Liver (tissue), 9 donors: Measurements from ENCODE around the gene ZNF83. TPM values are rescaled to one million over a fixed set of nuclear protein-coding genes. Genes with fewer than 3 reads are reported as not detected.

ENCODE experiments used
- DNase-seq: peaks from one replicate; pipeline ENCODE4 v3.0.0-alpha.2; 2017; ENCODE audit warnings: low spot score
- H3K27ac ChIP-seq, 2 donors: one replicate each; pipeline ENCODE4 v1.7.0; 2013; ENCODE audit warnings: inconsistent platforms in 2 of 2, low read length in 2 of 2, control low read depth in 1 of 2, low read depth in 1 of 2, mild to moderate bottlenecking in 1 of 2
- H3K27me3 ChIP-seq, 4 donors: one replicate each; pipeline versions ENCODE4 v1.6.1 to v1.7.0; 2013; ENCODE audit warnings: low read length in 3 of 4, inconsistent platforms in 1 of 4, mild to moderate bottlenecking in 1 of 4, moderate library complexity in 1 of 4; ENCODE audit not compliant: control insufficient read depth in 4 of 4, insufficient read depth in 4 of 4
- H3K36me3 ChIP-seq, 4 donors: one replicate each; pipeline versions ENCODE4 v1.6.1 to v1.7.0; 2013; ENCODE audit warnings: low read length in 3 of 4, mild to moderate bottlenecking in 3 of 4, low read depth in 1 of 4, moderate library complexity in 1 of 4; ENCODE audit not compliant: control insufficient read depth in 4 of 4, insufficient read depth in 3 of 4
- H3K4me1 ChIP-seq, 4 donors: one replicate each; pipeline versions ENCODE4 v1.6.1 to v1.7.0; 2013; ENCODE audit warnings: low read length in 3 of 4, mild to moderate bottlenecking in 3 of 4, moderate library complexity in 1 of 4; ENCODE audit not compliant: control insufficient read depth in 4 of 4, insufficient read depth in 4 of 4
- H3K4me3 ChIP-seq, 3 donors: one replicate each; pipeline versions ENCODE4 v1.6.1 to v1.7.0; 2013; ENCODE audit warnings: low read length in 3 of 3, control low read depth in 1 of 3, low read depth in 1 of 3, mild to moderate bottlenecking in 1 of 3
- H3K9ac ChIP-seq, 2 donors: one replicate each; pipeline ENCODE4 v1.7.0; 2013; ENCODE audit warnings: low read length in 2 of 2, mild to moderate bottlenecking in 2 of 2, moderate library complexity in 2 of 2, control low read depth in 1 of 2, low read depth in 1 of 2
- H3K9me3 ChIP-seq, 4 donors: one replicate each; pipeline versions ENCODE4 v1.6.1 to v1.7.0; 2013; ENCODE audit warnings: low read length in 3 of 4; ENCODE audit not compliant: control insufficient read depth in 4 of 4
- EGR1 ChIP-seq, 2 donors: IDR thresholded peaks; 2 replicates each; pipeline ENCODE4 v1.6.1; 2016 to 2018; ENCODE audit warnings: antibody characterized with exemption in 2 of 2, low read depth in 2 of 2
- FOXA2 ChIP-seq: IDR thresholded peaks from 2 replicates; pipeline ENCODE4 v1.6.1; 2016; ENCODE audit warnings: antibody characterized with exemption
- HNF4A ChIP-seq, 2 donors: conservative IDR thresholded peaks; 2 replicates each; pipeline ENCODE4 v1.6.1; 2016; ENCODE audit warnings: antibody characterized with exemption in 2 of 2, mild to moderate bottlenecking in 2 of 2
- HNF4G ChIP-seq: IDR thresholded peaks from 2 replicates; pipeline ENCODE4 v1.6.1; 2016; ENCODE audit warnings: antibody characterized with exemption
- JUND ChIP-seq, 2 donors: IDR thresholded peaks; 2 replicates each; pipeline ENCODE4 v1.6.1; 2016; ENCODE audit warnings: antibody characterized with exemption in 2 of 2
- NR2F2 ChIP-seq: IDR thresholded peaks from 2 replicates; pipeline ENCODE4 v1.6.1; 2016; ENCODE audit warnings: antibody characterized with exemption
- RAD21 ChIP-seq, 2 donors: IDR thresholded peaks; 2 replicates each; pipeline ENCODE4 v1.6.1; 2016; ENCODE audit warnings: antibody characterized with exemption in 2 of 2, mild to moderate bottlenecking in 2 of 2
- REST ChIP-seq: IDR thresholded peaks from 2 replicates; pipeline ENCODE4 v1.6.1; 2016; ENCODE audit warnings: antibody characterized with exemption, mild to moderate bottlenecking
- RXRA ChIP-seq, 2 donors: IDR thresholded peaks; 2 replicates each; pipeline ENCODE4 v1.6.1; 2017 to 2018; ENCODE audit warnings: antibody characterized with exemption in 2 of 2, mild to moderate bottlenecking in 1 of 2
- SP1 ChIP-seq: IDR thresholded peaks from 2 replicates; pipeline ENCODE4 v1.6.1; 2018; ENCODE audit warnings: antibody characterized with exemption, mild to moderate bottlenecking
- TAF1 ChIP-seq: conservative IDR thresholded peaks from 2 replicates; pipeline ENCODE4 v1.6.1; 2016; ENCODE audit warnings: antibody characterized with exemption, mild to moderate bottlenecking
- YY1 ChIP-seq: IDR thresholded peaks from 2 replicates; pipeline ENCODE4 v1.6.1; 2016; ENCODE audit warnings: antibody characterized with exemption, mild to moderate bottlenecking
- ZBTB33 ChIP-seq: IDR thresholded peaks from 2 replicates; pipeline ENCODE4 v1.6.1; 2016; ENCODE audit warnings: antibody characterized with exemption
- WGBS: extraction: QIAGEN DNeasy Blood & Tissue Kit; methylation state at CpG from one replicate; pipeline ENCODE4 v1.1.7; 2013; 5-methylcytosine and 5-hydroxymethylcytosine counted together
- polyA plus RNA-seq, 2 donors: library from polyadenylated mRNA; stranded (reverse) in 1 of 2; unstranded in 1 of 2; fragments of 200-250 nt in 1 of 2; fragments of >200 nt in 1 of 2; fragmentation: Nextera tagmentation in 1 of 2; extraction: Ambion mirVana in 1 of 2; gene quantifications; one replicate each; pipeline versions ENCODE4 v1.2.1 to v1.2.3, GENCODE V29; 2013 to 2015
- total RNA-seq, 2 donors: library from RNA; depleted of rRNA; stranded (reverse); fragments of >200 nt; gene quantifications; one replicate each; pipeline ENCODE4 v1.2.3, GENCODE V29; 2014
- TF ChIP-seq, protein P1 (sequence below): IDR thresholded peaks from 2 replicates; pipeline ENCODE4 v1.6.1; 2016; ENCODE audit warnings: antibody characterized with exemption
- TF ChIP-seq, protein P2 (sequence below): fragments of 150-350 bp; IDR thresholded peaks from 2 replicates; pipeline ENCODE4 v1.5.1; 2017; ENCODE audit warnings: improper control_type of control experiment, low read depth, low read length; ENCODE audit not compliant: missing input control
- TF ChIP-seq, protein P3 (sequence below): IDR thresholded peaks from 2 replicates; pipeline ENCODE4 v1.6.1; 2016; ENCODE audit warnings: antibody characterized with exemption
- donor health status: healthy.
- donor health status: healthy.
- donor health status: healthy.
- donor health status: healthy.
- donor health status: healthy.

Gene ZNF83
- total and polyA plus RNA-seq, 4 donors, result 2.7 to 19.8 (median 5.9) TPM

GRCh38 chr19:52584736-52585440, 53.3 kb downstream of the ZNF83 start:
- Histone ChIP-seq H3K4me3 (peak overlapping the region in 1 of 3 donors; percentile 35), H3K27ac (no peak overlapping the region), H3K4me1 (no peaks in the 10 kb centered on the region), H3K36me3 (peaks cover 0 to 23% (median 21%) of the 10 kb centered on the region in 4 donors), H3K27me3 (no peaks in the 10 kb centered on the region), H3K9ac (no peak overlapping the region), H3K9me3 (peaks cover 19 to 44% (median 21%) of the 10 kb centered on the region in 4 donors)
- DNase-seq, result no peak
- TF ChIP-seq REST (no peak), HNF4G (no peak), SP1 (no peak), NR2F2 (no peak), FOXA2 (no peak), YY1 (no peak), HNF4A (conservative IDR thresholded peaks at IDR 0.05) (no peak), EGR1 (IDR thresholded peaks at IDR 0.05; ENCODE audit: low read depth in 2 of 2) (no peak), ZBTB33 (no peak), TAF1 (no peak), RAD21 (IDR thresholded peaks at IDR 0.05) (no peak), RXRA (IDR thresholded peaks at IDR 0.05) (no peak), JUND (IDR thresholded peaks at IDR 0.05) (no peak)
- TF ChIP-seq, protein P1, sequence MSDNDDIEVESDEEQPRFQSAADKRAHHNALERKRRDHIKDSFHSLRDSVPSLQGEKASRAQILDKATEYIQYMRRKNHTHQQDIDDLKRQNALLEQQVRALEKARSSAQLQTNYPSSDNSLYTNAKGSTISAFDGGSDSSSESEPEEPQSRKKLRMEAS, result no peak
- TF ChIP-seq, protein P2, sequence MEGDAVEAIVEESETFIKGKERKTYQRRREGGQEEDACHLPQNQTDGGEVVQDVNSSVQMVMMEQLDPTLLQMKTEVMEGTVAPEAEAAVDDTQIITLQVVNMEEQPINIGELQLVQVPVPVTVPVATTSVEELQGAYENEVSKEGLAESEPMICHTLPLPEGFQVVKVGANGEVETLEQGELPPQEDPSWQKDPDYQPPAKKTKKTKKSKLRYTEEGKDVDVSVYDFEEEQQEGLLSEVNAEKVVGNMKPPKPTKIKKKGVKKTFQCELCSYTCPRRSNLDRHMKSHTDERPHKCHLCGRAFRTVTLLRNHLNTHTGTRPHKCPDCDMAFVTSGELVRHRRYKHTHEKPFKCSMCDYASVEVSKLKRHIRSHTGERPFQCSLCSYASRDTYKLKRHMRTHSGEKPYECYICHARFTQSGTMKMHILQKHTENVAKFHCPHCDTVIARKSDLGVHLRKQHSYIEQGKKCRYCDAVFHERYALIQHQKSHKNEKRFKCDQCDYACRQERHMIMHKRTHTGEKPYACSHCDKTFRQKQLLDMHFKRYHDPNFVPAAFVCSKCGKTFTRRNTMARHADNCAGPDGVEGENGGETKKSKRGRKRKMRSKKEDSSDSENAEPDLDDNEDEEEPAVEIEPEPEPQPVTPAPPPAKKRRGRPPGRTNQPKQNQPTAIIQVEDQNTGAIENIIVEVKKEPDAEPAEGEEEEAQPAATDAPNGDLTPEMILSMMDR, result no peak
- TF ChIP-seq, protein P3, sequence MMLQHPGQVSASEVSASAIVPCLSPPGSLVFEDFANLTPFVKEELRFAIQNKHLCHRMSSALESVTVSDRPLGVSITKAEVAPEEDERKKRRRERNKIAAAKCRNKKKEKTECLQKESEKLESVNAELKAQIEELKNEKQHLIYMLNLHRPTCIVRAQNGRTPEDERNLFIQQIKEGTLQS, result no peak
- WGBS, result 65% methylated on average over 39 of the region's 39 CpGs
